HEK293 (cell line): ENCODE results near the gene WDR4.

Source experiments
- MYNN ChIP-seq: fragments of 450-650 bp; formaldehyde crosslinking; IDR thresholded peaks from 2 replicates; pipeline ENCODE4 v1.5.1; 2016; ENCODE audit warnings: missing biosample characterization, missing genetic modification characterization, borderline replicate concordance
- ZNF548 ChIP-seq: fragments of 450-650 bp; formaldehyde crosslinking; IDR thresholded peaks from 2 replicates; pipeline ENCODE4 v1.5.1; 2016; ENCODE audit warnings: missing biosample characterization, missing genetic modification characterization
- ZNF785 ChIP-seq: fragments of 450-650 bp; formaldehyde crosslinking; IDR thresholded peaks from 2 replicates; pipeline ENCODE4 v1.5.1; 2016; ENCODE audit warnings: missing biosample characterization, missing genetic modification characterization
- TF ChIP-seq, protein P1 (sequence below): fragments of 450-650 bp; formaldehyde crosslinking; IDR thresholded peaks from 2 replicates; pipeline ENCODE4 v1.5.1; 2016; ENCODE audit warnings: missing biosample characterization, missing genetic modification characterization
- TF ChIP-seq, protein P2 (sequence below): fragments of 450-650 bp; formaldehyde crosslinking; IDR thresholded peaks from 2 replicates; pipeline ENCODE4 v1.5.1; 2017; ENCODE audit warnings: missing biosample characterization, mild to moderate bottlenecking, missing genetic modification characterization, moderate library complexity

DNA sequence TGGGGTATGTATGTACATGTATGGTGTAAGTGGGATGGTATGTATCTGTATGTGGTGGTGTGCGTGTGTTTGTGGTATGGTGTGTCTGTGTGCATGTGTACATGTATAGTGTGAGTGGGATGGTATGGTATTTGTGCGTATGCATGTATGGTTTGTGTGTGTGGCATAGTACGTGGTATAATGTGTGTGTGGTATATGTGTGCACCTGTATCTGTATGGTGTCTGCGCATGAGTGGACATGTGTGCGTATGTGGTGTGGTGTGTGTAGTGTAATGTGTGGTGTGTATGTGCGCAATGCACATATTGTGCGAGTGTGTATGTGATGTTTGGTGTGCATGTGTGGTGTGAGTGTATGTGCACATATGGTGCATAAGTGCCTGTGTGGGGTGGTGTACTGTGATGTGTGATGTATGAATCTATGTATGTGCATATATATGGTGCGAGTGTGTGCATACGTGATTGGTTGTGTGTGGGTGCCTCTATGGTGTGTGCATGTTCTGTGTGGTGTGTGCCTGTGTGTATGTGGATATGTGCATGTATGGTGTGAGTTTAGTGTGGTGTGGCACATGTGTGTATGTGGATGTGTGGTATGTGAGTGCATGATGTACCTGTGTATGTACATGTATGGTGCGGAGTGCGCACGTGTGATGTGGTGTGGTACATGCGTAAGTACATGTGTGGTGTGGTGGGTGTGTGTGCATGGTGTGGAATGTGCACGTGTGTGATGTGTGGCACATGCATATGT, 38.8 kb downstream of the WDR4 start:
- TF ChIP-seq, protein P1, sequence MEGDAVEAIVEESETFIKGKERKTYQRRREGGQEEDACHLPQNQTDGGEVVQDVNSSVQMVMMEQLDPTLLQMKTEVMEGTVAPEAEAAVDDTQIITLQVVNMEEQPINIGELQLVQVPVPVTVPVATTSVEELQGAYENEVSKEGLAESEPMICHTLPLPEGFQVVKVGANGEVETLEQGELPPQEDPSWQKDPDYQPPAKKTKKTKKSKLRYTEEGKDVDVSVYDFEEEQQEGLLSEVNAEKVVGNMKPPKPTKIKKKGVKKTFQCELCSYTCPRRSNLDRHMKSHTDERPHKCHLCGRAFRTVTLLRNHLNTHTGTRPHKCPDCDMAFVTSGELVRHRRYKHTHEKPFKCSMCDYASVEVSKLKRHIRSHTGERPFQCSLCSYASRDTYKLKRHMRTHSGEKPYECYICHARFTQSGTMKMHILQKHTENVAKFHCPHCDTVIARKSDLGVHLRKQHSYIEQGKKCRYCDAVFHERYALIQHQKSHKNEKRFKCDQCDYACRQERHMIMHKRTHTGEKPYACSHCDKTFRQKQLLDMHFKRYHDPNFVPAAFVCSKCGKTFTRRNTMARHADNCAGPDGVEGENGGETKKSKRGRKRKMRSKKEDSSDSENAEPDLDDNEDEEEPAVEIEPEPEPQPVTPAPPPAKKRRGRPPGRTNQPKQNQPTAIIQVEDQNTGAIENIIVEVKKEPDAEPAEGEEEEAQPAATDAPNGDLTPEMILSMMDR (tag by site-specific recombination) = no peak
- TF ChIP-seq MYNN (tag by site-specific recombination) = no peak
- TF ChIP-seq, protein P2, sequence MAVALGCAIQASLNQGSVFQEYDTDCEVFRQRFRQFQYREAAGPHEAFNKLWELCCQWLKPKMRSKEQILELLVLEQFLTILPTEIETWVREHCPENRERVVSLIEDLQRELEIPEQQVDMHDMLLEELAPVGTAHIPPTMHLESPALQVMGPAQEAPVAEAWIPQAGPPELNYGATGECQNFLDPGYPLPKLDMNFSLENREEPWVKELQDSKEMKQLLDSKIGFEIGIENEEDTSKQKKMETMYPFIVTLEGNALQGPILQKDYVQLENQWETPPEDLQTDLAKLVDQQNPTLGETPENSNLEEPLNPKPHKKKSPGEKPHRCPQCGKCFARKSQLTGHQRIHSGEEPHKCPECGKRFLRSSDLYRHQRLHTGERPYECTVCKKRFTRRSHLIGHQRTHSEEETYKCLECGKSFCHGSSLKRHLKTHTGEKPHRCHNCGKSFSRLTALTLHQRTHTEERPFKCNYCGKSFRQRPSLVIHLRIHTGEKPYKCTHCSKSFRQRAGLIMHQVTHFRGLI (tag by site-specific recombination) = no peak
- TF ChIP-seq ZNF785 (tag by site-specific recombination) = no peak
- TF ChIP-seq ZNF548 (tag by site-specific recombination) = no peak
